Stomach (tissue), 9 donors: ENCODE results near the gene RAB32. TPM values are rescaled to one million over a fixed set of nuclear protein-coding genes. Genes with fewer than 3 reads are reported as not detected.

ENCODE experiments used
- DNase-seq, 2 donors: peaks; one replicate each; pipeline versions ENCODE4 v3.0.0 to v3.0.0-alpha.2; 2013 to 2019
- H3K27ac ChIP-seq, 5 donors: fragments of 200-600 bp in 4 of 5; sonication (generic) in 4 of 5; one replicate each; pipeline ENCODE4 v1.5.1; 2013 to 2019; ENCODE audit warnings: mild to moderate bottlenecking in 1 of 5, moderate library complexity in 1 of 5
- H3K27me3 ChIP-seq, 3 donors: fragments of 200-600 bp; sonication (generic); one replicate each; pipeline ENCODE4 v1.5.1; 2017 to 2019; ENCODE audit warnings: mixed run types in 1 of 3
- H3K36me3 ChIP-seq, 4 donors: fragments of 200-600 bp; sonication (generic); 1 replicate in 3 of 4; 2 replicates in 1 of 4; pipeline ENCODE4 v1.5.1; 2016 to 2019
- H3K4me1 ChIP-seq, 4 donors: fragments of 200-600 bp; sonication (generic); one replicate each; pipeline ENCODE4 v1.5.1; 2016 to 2019
- H3K4me3 ChIP-seq, 4 donors: fragments of 200-600 bp; sonication (generic) in 3 of 4; one replicate each; pipeline ENCODE4 v1.5.1; 2016 to 2019; ENCODE audit warnings: mild to moderate bottlenecking in 1 of 4
- H3K9me3 ChIP-seq, 4 donors: fragments of 200-600 bp; sonication (generic); one replicate each; pipeline ENCODE4 v1.5.1; 2016 to 2019
- CTCF ChIP-seq, 7 experiments: fragments of 450-650 bp in 4 of 7; fragments of 200-600 bp in 3 of 7; sonication (generic) in 3 of 7; IDR thresholded peaks; one replicate each; pipeline ENCODE4 v1.5.1; 2016 to 2019; ENCODE audit warnings: antibody characterized with exemption in 7 of 7, control low read depth in 2 of 7, mild to moderate bottlenecking in 1 of 7
- EP300 ChIP-seq: sonication (generic); formaldehyde crosslinking; IDR thresholded peaks from one replicate; pipeline ENCODE4 v1.6.1; 2017; ENCODE audit warnings: antibody characterized with exemption
- POLR2A ChIP-seq, 4 donors: fragments of 450-650 bp; IDR thresholded peaks; one replicate each; pipeline ENCODE4 v1.6.1; 2016; ENCODE audit warnings: antibody characterized with exemption in 4 of 4, control low read depth in 2 of 4, mild to moderate bottlenecking in 1 of 4, moderate library complexity in 1 of 4
- POLR2AphosphoS5 ChIP-seq, 3 donors: sonication (generic); formaldehyde crosslinking; IDR thresholded peaks; one replicate each; pipeline ENCODE4 v1.6.1; 2016; ENCODE audit warnings: antibody characterized with exemption in 3 of 3
- WGBS, 5 donors: extraction: QIAGEN DNeasy Blood & Tissue Kit in 3 of 5; methylation state at CpG; one replicate each; pipeline versions ENCODE4 v1.1.5 to v1.1.7; 2013 to 2018; 5-methylcytosine and 5-hydroxymethylcytosine counted together
- intact Hi-C: fragments of 100-400 bp; cut with DNase I; formaldehyde crosslinking; loops from one replicate; pipeline ENCODE4 v1.15.1; 2023; ENCODE audit warnings: low total_unique reads
- polyA plus RNA-seq, 3 donors: library from polyadenylated mRNA; stranded (reverse); fragments of 200-250 nt; gene quantifications; one replicate each; pipeline ENCODE4 v1.2.3, GENCODE V29; 2013
- total RNA-seq, 5 donors: library from RNA; depleted of rRNA; stranded (reverse); fragments of >200 nt; gene quantifications; one replicate each; pipeline versions ENCODE4 v1.1.0 to v1.2.3, GENCODE V29; 2014 to 2016
- donor health status: healthy with polysubstance abuse.
- donor health status: Bipolar disorder and iron deficiency.
- donor health status: healthy.

The RAB32 gene
- total and polyA plus RNA-seq, 8 donors: 3.5 to 46.6 (median 12.1) TPM

- peak within 1 kb of the TSS; percentile 40 to 54 (median 49) for H3K4me3 ChIP-seq
- no peaks in the 10 kb centered on the region for H3K27me3 ChIP-seq
- no peak for TF ChIP-seq POLR2A (IDR thresholded peaks at IDR 0.05)
- no peak for TF ChIP-seq EP300
- TF ChIP-seq CTCF (IDR thresholded peaks at IDR 0.05): no peak
- TF ChIP-seq POLR2AphosphoS5 (IDR thresholded peaks at IDR 0.05): no peak
- H3K4me1 ChIP-seq: peaks cover 0 to 12% (median 9%) of the 10 kb centered on the region in 4 donors
- no peaks in the 10 kb centered on the region for H3K36me3 ChIP-seq
- WGBS, 5 donors: 3 to 4% (median 4%) methylated on average over 25 to 32 of the region's 32 CpGs
- DNase-seq: peak; percentile 45 to 89
- H3K27ac ChIP-seq: no peak within 1 kb of the TSS
- H3K9me3 ChIP-seq: no peaks in the 10 kb centered on the region
- intact Hi-C loops: no loop called here
These were observed 55.3 kb downstream of the RAB32 start, which contains the start of gene ADGB for GRCh38 chr6:146598772-146599405. Gene ADGB (plus strand): TSS chr6:146598972. CDS start chr6:146599041, 69 bp downstream.

DNA sequence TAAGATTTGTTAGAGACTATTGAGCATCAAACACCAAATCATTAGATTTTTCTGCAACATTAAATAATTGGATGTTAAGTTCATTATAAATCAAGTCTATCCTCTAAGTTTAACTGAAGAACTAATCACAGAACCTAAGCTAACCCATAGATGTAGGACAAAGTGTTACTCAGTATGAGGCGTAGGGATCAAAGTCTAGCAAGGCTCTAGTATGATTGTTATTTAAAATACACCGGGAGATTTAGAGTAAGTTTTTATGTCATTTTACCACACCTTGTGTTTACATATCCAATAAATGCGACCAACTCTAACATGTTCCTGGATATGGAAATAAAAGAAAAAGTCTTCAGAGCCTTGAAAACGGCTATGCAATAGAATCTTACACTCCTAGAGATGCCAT, 57.7 kb downstream of the RAB32 start:
- no peaks in the 10 kb centered on the region for H3K36me3 ChIP-seq
- H3K27me3 ChIP-seq: no peaks in the 10 kb centered on the region
- H3K9me3 ChIP-seq: no peaks in the 10 kb centered on the region
- no peak for DNase-seq
- TF ChIP-seq CTCF (IDR thresholded peaks at IDR 0.05) (no peak), POLR2AphosphoS5 (IDR thresholded peaks at IDR 0.05) (no peak), EP300 (no peak), POLR2A (IDR thresholded peaks at IDR 0.05) (no peak)
- H3K27ac ChIP-seq: no peak overlapping the region
- intact Hi-C loops: no loop called here
- 24 to 47% (median 32%) methylated on average over 4 of the region's 4 CpGs for WGBS, 5 donors
- peaks cover 0 to 12% (median 9%) of the 10 kb centered on the region in 4 donors for H3K4me1 ChIP-seq
- no peak overlapping the region for H3K4me3 ChIP-seq

- no peak for DNase-seq
- Histone ChIP-seq H3K4me1 (peaks cover 0 to 12% (median 9%) of the 10 kb centered on the region in 4 donors), H3K27me3 (no peaks in the 10 kb centered on the region), H3K36me3 (no peaks in the 10 kb centered on the region), H3K4me3 (no peak overlapping the region), H3K9me3 (no peaks in the 10 kb centered on the region), H3K27ac (no peak overlapping the region)
- TF ChIP-seq POLR2A (IDR thresholded peaks at IDR 0.05) (no peak), EP300 (no peak), CTCF (IDR thresholded peaks at IDR 0.05) (no peak), POLR2AphosphoS5 (IDR thresholded peaks at IDR 0.05) (no peak)
- WGBS, 5 donors: 45 to 60% (median 53%) methylated on average over 6 of the region's 6 CpGs
- intact Hi-C loops: no loop called here
These were observed 58.9 kb downstream of the RAB32 start for GRCh38 chr6:146602526-146602925.

Other genes with a start within 250 kb of the RAB32 start
- gene ADGB, start 55.1 kb downstream of the RAB32 start, total RNA-seq: under 1 TPM in 1 of 5 donors, not detected in 4; 0.29 TPM
- not detected for gene ADGB, start 55.1 kb downstream of the RAB32 start, polyA plus RNA-seq